Ectodermal cell (in vitro differentiated cells): ENCODE data around the gene LMOD2.
"Not testable (repeated sequence)": the region's sequence is repeated elsewhere in the genome, so short reads cannot be mapped to it uniquely, and the experiment has no call there.

Experiments used
- H3K27ac ChIP-seq: 2 replicates; pipeline ENCODE4 v1.7.0; 2013; ENCODE audit warnings: mild to moderate bottlenecking, low read depth, low read length; ENCODE audit not compliant: insufficient read depth, poor library complexity, severe bottlenecking
- H3K27me3 ChIP-seq: 2 replicates; pipeline ENCODE4 v1.7.0; 2013; ENCODE audit warnings: mild to moderate bottlenecking, low read length; ENCODE audit not compliant: insufficient read depth, control insufficient read depth, poor library complexity, severe bottlenecking
- H3K36me3 ChIP-seq: one replicate; pipeline ENCODE4 v1.7.0; 2013; ENCODE audit warnings: low read length; ENCODE audit not compliant: control insufficient read depth, insufficient read depth
- H3K4me1 ChIP-seq: one replicate; pipeline ENCODE4 v1.7.0; 2013; ENCODE audit warnings: low read length; ENCODE audit not compliant: control insufficient read depth, insufficient read depth
- H3K4me3 ChIP-seq: 2 replicates; pipeline ENCODE4 v1.7.0; 2013; ENCODE audit warnings: low read depth, low read length, control low read depth; ENCODE audit not compliant: insufficient read depth
- H3K9me3 ChIP-seq: 2 replicates; pipeline ENCODE4 v1.7.0; 2013; ENCODE audit warnings: mild to moderate bottlenecking, low read length, moderate library complexity; ENCODE audit not compliant: control insufficient read depth
- WGBS, 2 experiments: methylation state at CpG; one replicate each; pipeline ENCODE4 v1.1.7; 2013; ENCODE audit warnings: missing lambda C conversion rate in 2 of 2; 5-methylcytosine and 5-hydroxymethylcytosine counted together

The LMOD2 gene

DNA sequence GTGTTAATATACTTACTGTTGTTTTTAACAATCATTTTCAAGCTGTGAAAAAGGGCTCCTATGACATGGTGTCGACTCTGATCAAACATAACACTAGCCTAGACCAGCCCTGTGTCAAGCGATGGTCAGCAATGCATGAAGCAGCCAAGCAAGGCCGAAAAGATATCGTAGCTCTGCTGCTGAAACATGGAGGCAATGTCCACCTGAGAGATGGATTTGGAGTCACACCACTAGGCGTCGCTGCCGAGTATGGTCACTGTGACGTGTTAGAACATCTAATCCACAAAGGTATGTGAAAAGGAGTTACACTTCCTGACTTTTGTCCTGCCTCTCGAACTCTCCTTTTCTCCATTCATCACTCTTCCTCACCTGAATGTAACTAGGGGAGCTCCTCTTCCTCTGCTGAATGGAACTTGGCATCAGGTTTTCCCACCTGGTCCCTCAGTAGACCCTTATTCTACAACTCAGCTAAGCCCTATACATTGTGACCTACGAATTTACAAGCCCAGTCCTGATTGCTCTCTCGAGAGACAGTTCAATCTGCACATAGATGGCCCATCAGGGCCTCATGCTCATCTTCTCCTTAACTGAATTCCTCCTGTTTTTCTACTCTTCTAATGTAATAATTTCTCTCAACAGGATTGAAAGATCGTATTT lies 31.0 kb upstream of the LMOD2 start:
- Histone ChIP-seq H3K9me3 (no peaks in the 10 kb centered on the region), H3K4me3 (no peak overlapping the region), H3K4me1 (no peaks in the 10 kb centered on the region), H3K27me3 (no peaks in the 10 kb centered on the region), H3K27ac (no peak overlapping the region), H3K36me3 (no peaks in the 10 kb centered on the region)
- WGBS, 2 experiments = 77 to 79% methylated on average over 12 of the region's 12 CpGs

DNA sequence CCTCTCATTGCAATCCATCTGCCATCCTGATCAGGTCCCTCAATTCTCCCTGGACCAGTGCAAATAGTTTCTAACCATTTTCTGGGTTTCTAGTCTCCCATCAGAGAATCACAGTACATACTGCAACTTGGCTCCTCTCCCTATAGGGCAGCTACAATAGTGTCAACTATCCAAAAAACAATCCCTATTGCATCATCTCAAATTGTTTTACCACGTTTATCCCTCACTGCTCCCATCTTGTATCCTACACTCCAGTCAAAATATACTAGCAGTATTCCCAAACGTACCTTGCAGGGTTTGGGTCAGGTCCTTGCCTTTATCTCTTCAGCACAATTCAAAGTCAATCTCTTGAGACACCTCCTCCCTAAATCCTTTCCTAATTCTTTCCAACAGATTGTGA lies 30.4 kb upstream of the LMOD2 start:
- Histone ChIP-seq H3K36me3 (no peaks in the 10 kb centered on the region), H3K4me3 (no peak overlapping the region), H3K9me3 (no peaks in the 10 kb centered on the region), H3K27me3 (no peaks in the 10 kb centered on the region), H3K4me1 (no peaks in the 10 kb centered on the region), H3K27ac (no peak overlapping the region)
- 85 to 86% methylated on average over 2 of the region's 2 CpGs for WGBS, 2 experiments

DNA sequence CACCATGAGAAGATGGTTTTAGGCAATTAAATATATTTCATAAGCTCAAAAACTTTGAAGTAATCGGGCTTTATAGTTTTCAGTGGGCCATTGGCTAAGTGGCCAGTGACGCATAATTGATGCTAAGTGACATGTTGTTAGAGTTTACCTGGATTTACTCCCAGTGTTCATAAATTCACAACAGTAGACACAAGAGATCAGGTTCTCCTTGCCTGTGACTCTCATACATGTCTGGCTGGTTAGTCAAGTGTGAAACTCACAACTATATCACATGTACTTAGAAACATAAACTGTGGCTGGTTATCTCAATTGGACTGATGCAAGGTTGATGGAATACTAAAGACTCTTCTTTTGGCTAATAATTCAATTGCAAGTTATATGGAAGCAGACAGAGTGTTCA lies 27.8 kb upstream of the LMOD2 start:
- 92 to 94% methylated on average over 2 of the region's 2 CpGs for WGBS, 2 experiments
- H3K9me3 ChIP-seq = no peaks in the 10 kb centered on the region
- no peaks in the 10 kb centered on the region for H3K4me1 ChIP-seq
- no peaks in the 10 kb centered on the region for H3K36me3 ChIP-seq
- no peaks in the 10 kb centered on the region for H3K27me3 ChIP-seq
- no peak overlapping the region for H3K27ac ChIP-seq
- H3K4me3 ChIP-seq = no peak overlapping the region

DNA sequence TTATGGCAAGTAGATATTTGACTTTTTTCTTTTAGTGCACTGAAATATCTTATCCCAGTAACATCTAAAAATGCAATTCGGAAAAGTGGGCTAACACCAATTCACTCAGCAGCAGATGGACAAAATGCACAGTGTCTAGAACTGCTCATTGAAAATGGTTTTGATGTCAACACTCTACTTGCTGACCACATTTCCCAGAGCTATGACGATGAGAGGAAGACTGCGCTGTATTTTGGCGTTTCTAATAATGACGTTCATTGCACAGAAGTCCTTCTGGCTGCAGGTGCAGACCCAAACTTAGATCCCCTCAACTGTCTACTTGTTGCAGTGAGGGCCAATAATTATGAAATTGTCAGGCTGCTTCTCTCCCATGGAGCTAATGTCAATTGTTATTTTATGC lies 26.8 kb upstream of the LMOD2 start:
- no peak overlapping the region for H3K4me3 ChIP-seq
- H3K36me3 ChIP-seq = no peaks in the 10 kb centered on the region
- no peak overlapping the region for H3K27ac ChIP-seq
- H3K4me1 ChIP-seq = no peaks in the 10 kb centered on the region
- no peaks in the 10 kb centered on the region for H3K27me3 ChIP-seq
- H3K9me3 ChIP-seq = no peaks in the 10 kb centered on the region
- 95% methylated on average over 5 of the region's 5 CpGs for WGBS, 2 experiments

DNA sequence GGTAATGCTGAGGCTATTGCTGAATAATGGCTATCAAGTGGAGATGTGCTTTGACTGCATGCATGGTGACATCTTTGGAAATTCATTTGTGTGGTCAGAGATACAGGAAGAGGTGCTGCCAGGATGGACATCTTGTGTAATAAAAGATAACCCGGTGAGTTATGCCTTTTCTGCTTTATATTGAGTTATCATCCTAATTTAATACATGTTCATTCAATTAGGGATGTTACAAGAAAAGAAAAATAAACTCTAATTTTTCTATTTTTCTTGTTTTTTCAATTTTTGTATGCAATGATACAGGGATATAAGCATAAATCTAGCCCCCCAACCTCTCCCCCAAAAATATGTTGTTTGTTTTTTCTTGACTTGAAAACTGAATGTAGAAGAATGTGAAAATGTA lies 26.4 kb upstream of the LMOD2 start:
- WGBS, 2 experiments = 100% methylated on average over 1 of the region's 1 CpG; no CpG with 5 or more reads in 1 of the 2 experiments
- H3K9me3 ChIP-seq = no peaks in the 10 kb centered on the region
- no peak overlapping the region for H3K4me3 ChIP-seq
- no peaks in the 10 kb centered on the region for H3K4me1 ChIP-seq
- H3K36me3 ChIP-seq = no peaks in the 10 kb centered on the region
- H3K27me3 ChIP-seq = no peaks in the 10 kb centered on the region
- H3K27ac ChIP-seq = no peak overlapping the region

DNA sequence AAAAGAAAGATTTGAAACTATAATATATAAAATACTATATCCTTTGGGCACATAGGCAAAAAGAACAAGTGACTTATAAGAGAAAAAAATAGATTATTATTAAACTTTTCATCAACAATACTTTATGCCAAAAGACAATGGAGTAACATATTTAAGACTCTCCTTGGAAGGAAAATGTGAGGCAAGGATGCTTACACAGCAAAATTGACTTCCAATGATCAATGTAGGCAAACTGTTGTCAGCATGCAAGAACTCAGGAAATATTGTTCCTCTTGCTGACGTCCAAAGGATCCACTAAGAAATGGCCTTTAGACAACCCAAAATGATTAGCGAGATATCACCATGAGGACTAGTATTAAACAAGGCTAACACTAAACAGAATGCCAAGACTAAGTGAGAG lies 22.9 kb upstream of the LMOD2 start:
- 89 to 94% methylated on average over 2 of the region's 2 CpGs for WGBS, 2 experiments
- H3K4me1 ChIP-seq = peaks cover 10% of the 10 kb centered on the region
- no peaks in the 10 kb centered on the region for H3K27me3 ChIP-seq

DNA sequence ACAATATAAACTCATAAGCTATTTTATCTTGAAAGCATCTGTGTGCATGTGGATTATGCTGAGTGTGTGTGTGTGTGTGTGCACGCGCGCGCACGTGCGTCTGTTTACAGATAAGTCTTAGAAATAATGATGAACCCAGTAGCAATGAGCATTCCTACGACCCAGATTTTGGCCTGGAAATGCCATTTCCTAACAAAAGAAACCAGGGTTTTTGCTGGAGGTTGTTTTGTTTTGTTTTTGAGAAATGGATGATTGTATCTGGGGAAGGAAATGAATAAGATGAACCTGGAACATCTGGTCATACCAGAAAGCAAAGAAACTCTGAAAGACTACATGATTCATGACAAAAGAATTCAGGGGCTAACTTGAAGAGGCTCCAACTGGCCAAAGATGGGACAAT lies 22.1 kb upstream of the LMOD2 start:
- no peak overlapping the region for H3K4me3 ChIP-seq
- H3K27me3 ChIP-seq = no peaks in the 10 kb centered on the region
- H3K27ac ChIP-seq = no peak overlapping the region
- no peaks in the 10 kb centered on the region for H3K9me3 ChIP-seq
- WGBS, 2 experiments = 89 to 97% methylated on average over 7 of the region's 7 CpGs
- H3K4me1 ChIP-seq = peaks cover 11% of the 10 kb centered on the region
- no peaks in the 10 kb centered on the region for H3K36me3 ChIP-seq

More for the DNA sequence above, 22.9 kb upstream of the LMOD2 start:
- Histone ChIP-seq H3K4me3 (no peak overlapping the region), H3K9me3 (no peaks in the 10 kb centered on the region), H3K27ac (no peak overlapping the region), H3K36me3 (no peaks in the 10 kb centered on the region)

DNA sequence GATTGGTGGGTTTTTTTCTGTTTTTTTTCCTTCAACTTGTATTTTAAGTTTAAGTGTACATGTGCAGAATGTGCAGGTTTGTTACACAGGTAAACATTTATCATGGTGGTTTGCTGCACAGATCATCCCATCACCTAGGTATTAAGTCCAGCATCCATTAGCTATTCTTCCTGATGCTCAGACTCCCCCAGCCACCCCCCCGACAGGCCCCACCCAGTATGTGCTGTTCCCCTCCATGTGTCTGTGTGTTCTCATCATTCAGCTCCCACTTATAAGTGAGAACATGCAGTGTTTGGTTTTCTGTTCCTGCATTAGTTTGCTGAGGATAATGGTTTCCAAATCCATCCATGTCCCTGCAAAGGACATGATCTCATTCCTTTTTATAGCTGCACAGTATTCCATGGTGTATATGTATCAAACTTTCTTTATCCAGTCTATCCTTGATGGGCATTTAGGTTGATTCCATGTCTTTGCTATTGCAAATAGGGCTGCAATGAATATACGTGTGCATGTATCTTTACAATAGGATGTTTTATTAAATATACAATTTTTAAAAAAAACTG lies 21.6 kb upstream of the LMOD2 start:
- H3K4me3 ChIP-seq, H3K9me3 ChIP-seq, H3K27ac ChIP-seq, H3K27me3 ChIP-seq, H3K36me3 ChIP-seq: not testable (repeated sequence)
- H3K4me1 ChIP-seq = peaks cover 11% of the 10 kb centered on the region
- 86 to 92% methylated on average over 1 of the region's 2 CpGs for WGBS, 2 experiments

DNA sequence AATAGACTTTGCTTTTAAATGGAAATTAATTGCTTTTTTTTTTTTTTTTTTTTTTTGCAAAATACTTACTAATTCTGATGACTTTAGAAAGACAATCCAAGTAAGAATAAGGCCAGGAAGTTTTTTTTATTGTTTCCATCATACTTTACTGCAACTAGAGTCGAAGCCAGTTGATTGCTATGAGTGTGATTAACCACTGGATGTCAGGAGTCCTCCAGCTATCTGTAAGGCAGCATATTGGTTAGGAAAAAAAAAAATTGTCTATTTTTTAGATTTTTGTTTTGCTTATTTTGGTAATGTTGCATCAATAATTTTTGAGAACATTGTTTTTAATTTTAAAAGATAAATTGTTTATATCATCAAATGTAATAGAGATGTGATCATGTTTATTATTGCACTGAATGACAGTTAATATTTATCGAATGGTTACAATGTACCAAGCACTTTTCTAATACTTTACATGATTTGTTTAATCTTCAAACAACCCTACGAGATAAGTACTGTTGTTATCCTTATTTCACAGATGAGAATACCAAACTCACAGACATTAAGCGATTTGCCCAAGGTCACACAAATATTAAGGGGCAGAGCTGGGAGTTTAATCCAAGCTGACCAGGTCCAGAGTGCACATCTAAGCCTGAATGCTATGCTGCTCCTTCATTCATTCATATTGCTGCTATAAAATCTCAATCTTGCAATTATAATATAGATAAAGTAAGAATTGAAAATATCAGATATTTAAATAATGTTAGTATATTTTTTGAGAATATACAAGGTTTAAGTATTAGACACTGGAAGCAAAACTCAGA lies 19.9 kb upstream of the LMOD2 start:
- 66 to 72% methylated on average over 3 to 4 of the region's 4 CpGs for WGBS, 2 experiments

DNA sequence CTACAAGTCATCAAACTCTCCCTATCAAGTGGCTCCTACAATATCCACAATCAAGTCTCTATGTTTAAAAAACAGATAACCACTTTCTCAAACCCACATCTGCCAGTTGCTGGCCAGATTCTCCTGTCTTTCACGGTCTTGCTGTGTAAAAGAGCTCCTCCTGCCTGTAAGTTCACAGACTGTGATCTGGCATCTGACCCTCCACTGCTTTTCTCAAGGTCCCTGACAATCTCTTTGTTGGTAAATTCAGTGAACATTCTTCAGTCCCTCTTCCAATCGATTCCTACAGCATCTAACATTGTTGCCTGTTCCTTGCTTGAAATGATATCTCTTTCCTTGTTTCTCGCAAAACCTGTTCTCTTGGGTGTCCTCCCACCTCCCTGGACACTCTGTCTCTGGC lies 18.5 kb upstream of the LMOD2 start:
- Histone ChIP-seq H3K27ac (peak overlapping the region; percentile 6), H3K9me3 (no peaks in the 10 kb centered on the region), H3K27me3 (no peaks in the 10 kb centered on the region), H3K4me3 (no peak overlapping the region), H3K36me3 (no peaks in the 10 kb centered on the region), H3K4me1 (peaks cover 16% of the 10 kb centered on the region)
- 58 to 69% methylated on average over 3 of the region's 3 CpGs for WGBS, 2 experiments

More for the DNA sequence above, 19.9 kb upstream of the LMOD2 start:
- Histone ChIP-seq H3K27ac (no peak overlapping the region), H3K4me3 (no peak overlapping the region), H3K4me1 (peaks cover 11% of the 10 kb centered on the region), H3K27me3 (no peaks in the 10 kb centered on the region), H3K9me3 (no peaks in the 10 kb centered on the region), H3K36me3 (no peaks in the 10 kb centered on the region)
